SU-DHL-6 (cell line): Measurements from ENCODE around the gene MPPED2.

Experiments
- H2AFZ ChIP-seq: fragments of 200-600 bp; sonication (generic); 2 replicates; pipeline ENCODE4 v1.6.1; 2014; ENCODE audit warnings: low read depth, mild to moderate bottlenecking, moderate library complexity, mixed read lengths, antibody characterized with exemption, low read length; ENCODE audit not compliant: severe bottlenecking
- H3F3A ChIP-seq: fragments of 200-600 bp; shearing (Covaris generic); 2 replicates; pipeline ENCODE4 v1.6.0; 2016; ENCODE audit warnings: antibody characterized with exemption, mild to moderate bottlenecking; ENCODE audit not compliant: insufficient read depth
- H3K27ac ChIP-seq: fragments of 200-600 bp; sonication (generic); 2 replicates; pipeline ENCODE4 v1.5.1; 2016; ENCODE audit warnings: low read depth, mild to moderate bottlenecking, low read length, moderate library complexity, mixed read lengths
- H3K27me3 ChIP-seq: fragments of 200-600 bp; sonication (generic), shearing (Covaris generic); 2 replicates; pipeline ENCODE4 v1.6.0; 2014; ENCODE audit warnings: mild to moderate bottlenecking, low read length
- H3K36me3 ChIP-seq: fragments of 200-600 bp; sonication (generic); 2 replicates; pipeline ENCODE4 v1.6.1; 2014; ENCODE audit warnings: mild to moderate bottlenecking, low read length, mixed read lengths
- H3K4me2 ChIP-seq: fragments of 300-600, 200-600 bp; shearing (Covaris generic), sonication (generic); 2 replicates; pipeline ENCODE4 v1.6.0; 2014; ENCODE audit warnings: low read length, low read depth, mild to moderate bottlenecking; ENCODE audit not compliant: poor library complexity, severe bottlenecking
- H3K4me3 ChIP-seq: fragments of 200-600 bp; sonication (generic); 2 replicates; pipeline ENCODE4 v1.5.1; 2014; ENCODE audit warnings: antibody characterized with exemption, low read length, mild to moderate bottlenecking, mixed read lengths; ENCODE audit not compliant: insufficient read depth, poor library complexity, severe bottlenecking
- H3K79me2 ChIP-seq: fragments of 200-600 bp; sonication (generic); 2 replicates; pipeline ENCODE4 v1.6.1; 2014; ENCODE audit warnings: mild to moderate bottlenecking, low read length, moderate library complexity; ENCODE audit not compliant: insufficient read depth
- H3K9ac ChIP-seq: fragments of 200-600 bp; sonication (generic); 2 replicates; pipeline ENCODE4 v1.7.0; 2014; ENCODE audit warnings: mild to moderate bottlenecking, low read length
- H3K9me2 ChIP-seq: fragments of 200-600 bp; sonication (generic); replicated peaks from 2 replicates; pipeline ENCODE4 v1.6.1; 2014; ENCODE audit warnings: low read length; ENCODE audit not compliant: insufficient read depth
- H3K9me3 ChIP-seq: fragments of 200-600 bp; sonication (generic); 2 replicates; pipeline ENCODE4 v1.6.1; 2014; ENCODE audit warnings: low read length, mixed read lengths; ENCODE audit not compliant: insufficient read depth
- H4K20me1 ChIP-seq: fragments of 200-600 bp; sonication (generic); 2 replicates; pipeline ENCODE4 v1.6.1; 2014; ENCODE audit warnings: low read depth, mild to moderate bottlenecking, antibody characterized with exemption, low read length, moderate library complexity, mixed read lengths
- CTCF ChIP-seq: fragments of 200-600 bp; sonication (generic); IDR thresholded peaks from one replicate; pipeline ENCODE4 v1.5.1; 2017; ENCODE audit warnings: antibody characterized with exemption, mild to moderate bottlenecking, low read length, moderate library complexity; ENCODE audit not compliant: insufficient read depth, poor library complexity, severe bottlenecking
- EZH2phosphoT487 ChIP-seq: fragments of 200-600 bp; sonication (generic), shearing (Covaris generic); conservative IDR thresholded peaks from 2 replicates; pipeline ENCODE4 v1.6.1; 2018; ENCODE audit warnings: mild to moderate bottlenecking, antibody characterized with exemption, low read length, moderate library complexity, mixed read lengths

The MPPED2 gene

DNA sequence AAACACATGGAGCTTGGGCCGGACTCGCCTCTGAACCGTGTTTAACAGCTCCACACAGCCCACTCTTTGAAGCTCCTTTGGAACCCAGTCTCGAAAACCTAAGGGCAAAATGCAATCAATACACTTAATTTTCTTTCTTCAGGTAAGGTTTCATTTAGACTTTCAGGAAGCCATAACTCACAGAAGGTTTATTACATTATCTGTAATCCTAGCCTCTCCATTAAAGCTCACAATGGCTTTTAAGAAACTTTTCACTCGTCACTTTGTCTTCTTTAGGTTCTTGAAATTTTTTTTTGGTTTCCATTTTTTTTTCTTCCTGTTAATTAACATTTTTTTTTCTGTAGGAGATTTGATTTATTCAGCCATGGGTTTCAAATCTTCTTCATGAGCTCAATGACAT is 171.9 kb downstream of the MPPED2 start:
- Histone ChIP-seq H4K20me1 (no peaks in the 10 kb centered on the region), H3K79me2 (no peaks in the 10 kb centered on the region), H2AFZ (no peak overlapping the region), H3K36me3 (no peaks in the 10 kb centered on the region), H3K27ac (no peak overlapping the region), H3K27me3 (no peaks in the 10 kb centered on the region), H3F3A (no peaks in the 10 kb centered on the region), H3K4me3 (no peak overlapping the region), H3K9me3 (no peaks in the 10 kb centered on the region), H3K9ac (no peak overlapping the region), H3K9me2 (no peaks in the 10 kb centered on the region), H3K4me2 (no peak overlapping the region)
- TF ChIP-seq CTCF = no peak
- TF ChIP-seq EZH2phosphoT487 = no peak

GRCh38 chr11:30412509-30412908 is 173.6 kb downstream of the MPPED2 start:
- TF ChIP-seq CTCF (no peak), EZH2phosphoT487 (no peak)
- H3K27ac ChIP-seq = no peak overlapping the region
- H3K9me3 ChIP-seq = no peaks in the 10 kb centered on the region
- H2AFZ ChIP-seq = no peak overlapping the region
- H3K9ac ChIP-seq = no peak overlapping the region
- no peaks in the 10 kb centered on the region for H4K20me1 ChIP-seq
- no peaks in the 10 kb centered on the region for H3K9me2 ChIP-seq
- no peak overlapping the region for H3K4me3 ChIP-seq
- H3K4me2 ChIP-seq = no peak overlapping the region
- H3K36me3 ChIP-seq = no peaks in the 10 kb centered on the region
- no peaks in the 10 kb centered on the region for H3K27me3 ChIP-seq
- no peaks in the 10 kb centered on the region for H3F3A ChIP-seq
- no peaks in the 10 kb centered on the region for H3K79me2 ChIP-seq

DNA sequence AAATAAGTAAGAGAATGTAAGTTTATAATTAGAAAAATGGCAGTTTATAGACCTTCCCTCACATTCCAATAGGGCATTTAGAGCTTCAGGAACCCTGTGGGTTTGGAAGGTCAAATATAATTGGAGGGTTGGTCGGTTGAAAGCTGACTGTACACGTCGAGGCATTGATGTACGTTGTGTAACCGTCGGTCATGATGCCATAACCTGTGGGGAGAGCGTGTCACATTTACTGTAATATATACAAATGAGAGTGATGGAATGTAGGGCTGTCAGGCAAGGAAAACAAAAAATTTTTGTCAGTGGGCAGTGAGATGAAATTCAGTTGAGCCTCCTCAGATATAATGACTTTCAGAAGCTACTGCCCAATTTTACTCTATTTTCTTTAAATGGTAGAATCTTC is 174.8 kb downstream of the MPPED2 start:
- Histone ChIP-seq H3K79me2 (no peaks in the 10 kb centered on the region), H3F3A (no peaks in the 10 kb centered on the region), H3K4me2 (no peak overlapping the region), H3K9me3 (no peaks in the 10 kb centered on the region), H3K4me3 (no peak overlapping the region), H2AFZ (no peak overlapping the region), H3K9me2 (no peaks in the 10 kb centered on the region), H3K36me3 (no peaks in the 10 kb centered on the region), H3K27me3 (no peaks in the 10 kb centered on the region), H3K27ac (no peak overlapping the region), H4K20me1 (no peaks in the 10 kb centered on the region), H3K9ac (no peak overlapping the region)
- TF ChIP-seq CTCF (no peak), EZH2phosphoT487 (no peak)
